Retinal pigment epithelial cell (primary cell): ENCODE measurements around the gene RPS25.
"Not testable (repeated sequence)": the region's sequence is repeated elsewhere in the genome, so short reads cannot be mapped to it uniquely, and the experiment has no call there.

Experiments used
- DNase-seq: peaks from one replicate; pipeline ENCODE4 v3.0.0-alpha.2; 2010; ENCODE audit warnings: low read depth
- H3K4me3 ChIP-seq: 2 replicates; pipeline ENCODE4 v1.5.1; 2011; ENCODE audit warnings: mild to moderate bottlenecking, low read length, control low read depth, moderate library complexity
- CTCF ChIP-seq: conservative IDR thresholded peaks from 2 replicates; pipeline ENCODE4 v1.5.1; 2011; ENCODE audit warnings: low read depth, low read length, control low read depth, inconsistent platforms

Gene RPS25

GRCh38 chr11:119038884-119039283 is 20.7 kb upstream of the RPS25 start:
- no peak for TF ChIP-seq CTCF
- DNase-seq = no peak
- H3K4me3 ChIP-seq = no peak overlapping the region

- no peak for DNase-seq
- TF ChIP-seq CTCF = no peak
These were observed 16.7 kb upstream of the RPS25 start for GRCh38 chr11:119034813-119035212.

GRCh38 chr11:119033421-119033820 is 15.3 kb upstream of the RPS25 start:
- not testable (repeated sequence) for DNase-seq, H3K4me3 ChIP-seq

More at GRCh38 chr11:119034813-119035212, 16.7 kb upstream of the RPS25 start:
- no peak overlapping the region for H3K4me3 ChIP-seq

- TF ChIP-seq CTCF = no peak
- H3K4me3 ChIP-seq = no peak overlapping the region
- DNase-seq = no peak
These were observed 13.8 kb upstream of the RPS25 start for GRCh38 chr11:119031912-119032280.

GRCh38 chr11:119030329-119031047 is 12.3 kb upstream of the RPS25 start, which contains the start of gene SLC37A4:
SLC37A4 (minus strand) TSS chr11:119030877.
- TF ChIP-seq CTCF = no peak
- peak within 1 kb of the TSS; percentile 85 for H3K4me3 ChIP-seq
- peak; percentile 95 for DNase-seq

GRCh38 chr11:119030029-119030328 is 11.8 kb upstream of the RPS25 start:
- H3K4me3 ChIP-seq = peak overlapping the region; percentile 85
- TF ChIP-seq CTCF = no peak
- DNase-seq = no peak

GRCh38 chr11:119029340-119030028 is 11.3 kb upstream of the RPS25 start:
- no peak for DNase-seq
- H3K4me3 ChIP-seq = peak overlapping the region; percentile 85
- TF ChIP-seq CTCF = no peak
